ENCODE measurements around the gene DAGLA.

DAGLA gene

DNA sequence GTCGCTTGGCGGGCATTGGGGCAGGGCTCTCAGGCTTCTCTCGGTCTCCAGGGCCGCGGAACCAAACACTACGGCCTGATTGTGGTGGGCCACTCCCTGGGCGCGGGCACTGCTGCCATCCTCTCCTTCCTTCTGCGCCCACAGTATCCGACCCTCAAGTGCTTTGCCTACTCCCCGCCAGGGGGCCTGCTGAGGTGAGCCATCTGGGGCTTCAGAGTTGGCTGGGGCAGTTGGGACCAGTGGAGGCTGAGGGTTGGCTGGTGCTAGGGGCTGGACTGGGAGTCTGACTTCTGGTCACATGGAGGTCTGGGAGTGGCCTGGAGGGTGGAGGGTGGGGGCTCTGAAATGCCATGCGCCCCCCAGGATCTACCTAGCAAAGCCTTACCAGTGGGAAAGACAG lies 56.9 kb downstream of the DAGLA start:
- Histone ChIP-seq H3K9me3 (no peaks in the 10 kb centered on the region), H3K36me3 (peaks cover 0 to 72% (median 23%) of the 10 kb centered on the region in 3 donors), H3K4me1 (peaks cover 0 to 15% (median 6%) of the 10 kb centered on the region in 4 donors), H3K4me3 (no peak overlapping the region), H3K27ac (no peak overlapping the region), H3K27me3 (no peaks in the 10 kb centered on the region)
- no peak for DNase-seq
- no peak for TF ChIP-seq CTCF (IDR thresholded peaks at IDR 0.05)
- intact Hi-C loops (cut with DNase I; ENCODE audit: low total_unique reads) = no loop called here

GRCh38 chr11:61737636-61738386 lies 57.6 kb downstream of the DAGLA start:
- TF ChIP-seq CTCF (IDR thresholded peaks at IDR 0.05) = no peak
- no peak overlapping the region for H3K4me3 ChIP-seq
- DNase-seq = no peak
- H3K36me3 ChIP-seq = peaks cover 0 to 79% (median 23%) of the 10 kb centered on the region in 3 donors
- H3K9me3 ChIP-seq = no peaks in the 10 kb centered on the region
- H3K4me1 ChIP-seq = peaks cover 0 to 9% (median 2%) of the 10 kb centered on the region in 4 donors
- intact Hi-C loops (cut with DNase I; ENCODE audit: low total_unique reads) = no loop called here
- H3K27me3 ChIP-seq = no peaks in the 10 kb centered on the region
- H3K27ac ChIP-seq = no peak overlapping the region

DNA sequence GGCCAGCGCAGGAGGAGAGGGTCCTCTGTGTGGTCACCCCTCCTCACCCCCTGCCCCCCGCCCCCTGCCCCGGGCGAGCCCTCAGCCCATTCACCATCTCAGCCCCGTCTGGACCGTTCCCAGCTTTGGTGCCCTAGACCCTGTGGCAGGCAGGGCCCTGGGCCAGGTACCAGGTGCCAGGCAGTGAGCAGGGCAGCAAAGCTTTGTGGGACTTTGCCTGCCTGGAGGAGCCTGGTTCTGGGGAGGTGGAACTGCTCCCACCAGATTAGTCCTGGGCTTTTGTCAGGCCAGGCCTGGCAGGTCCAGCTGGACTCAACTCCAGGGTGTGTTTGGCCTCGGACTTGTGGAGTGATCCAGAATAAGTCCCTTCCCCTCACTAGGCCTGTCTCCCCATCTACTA lies 58.6 kb downstream of the DAGLA start:
- intact Hi-C loops (cut with DNase I; ENCODE audit: low total_unique reads) = no loop called here
- H3K27me3 ChIP-seq = no peaks in the 10 kb centered on the region
- no peaks in the 10 kb centered on the region for H3K9me3 ChIP-seq
- no peak overlapping the region for H3K4me3 ChIP-seq
- no peak for DNase-seq
- peaks cover 0 to 86% (median 23%) of the 10 kb centered on the region in 3 donors for H3K36me3 ChIP-seq
- no peak overlapping the region for H3K27ac ChIP-seq
- no peaks in the 10 kb centered on the region for H3K4me1 ChIP-seq
- TF ChIP-seq CTCF (IDR thresholded peaks at IDR 0.05) = no peak

GRCh38 chr11:61739413-61739812 lies 59.2 kb downstream of the DAGLA start:
- H3K4me1 ChIP-seq = no peaks in the 10 kb centered on the region
- no peak overlapping the region for H3K4me3 ChIP-seq
- DNase-seq = no peak
- no peaks in the 10 kb centered on the region for H3K27me3 ChIP-seq
- H3K27ac ChIP-seq = no peak overlapping the region
- TF ChIP-seq CTCF (IDR thresholded peaks at IDR 0.05) = no peak
- no peaks in the 10 kb centered on the region for H3K9me3 ChIP-seq
- intact Hi-C loops (cut with DNase I; ENCODE audit: low total_unique reads) = no loop called here
- peaks cover 0 to 92% (median 28%) of the 10 kb centered on the region in 3 donors for H3K36me3 ChIP-seq

GRCh38 chr11:61739966-61740365 lies 59.8 kb downstream of the DAGLA start:
- TF ChIP-seq CTCF (IDR thresholded peaks at IDR 0.05) = no peak
- intact Hi-C loops (cut with DNase I; ENCODE audit: low total_unique reads) = no loop called here
- peaks cover 0 to 92% (median 27%) of the 10 kb centered on the region in 3 donors for H3K36me3 ChIP-seq
- H3K27me3 ChIP-seq = no peaks in the 10 kb centered on the region
- DNase-seq = no peak
- no peaks in the 10 kb centered on the region for H3K4me1 ChIP-seq
- H3K27ac ChIP-seq = no peak overlapping the region
- H3K9me3 ChIP-seq = no peaks in the 10 kb centered on the region
- no peak overlapping the region for H3K4me3 ChIP-seq

All from tibial artery (tissue), 4 donors.